Endothelial cell (in vitro differentiated cells): ENCODE data around the gene MAPK7. TPM values are rescaled to one million over a fixed set of nuclear protein-coding genes. Genes with fewer than 3 reads are reported as not detected.

Source experiments
- DNase-seq: peaks from one replicate; pipeline ENCODE4 v3.0.0; 2021; ENCODE audit warnings: low spot score
- H3K27ac Mint-ChIP-seq: one replicate; pipeline ENCODE4 v1.8.0; 2021; ENCODE audit warnings: mixed read lengths, inconsistent platforms; ENCODE audit not compliant: unreplicated experiment
- H3K27me3 Mint-ChIP-seq: one replicate; pipeline ENCODE4 v1.8.0; 2021; ENCODE audit warnings: mild to moderate bottlenecking, moderate library complexity, mixed read lengths, inconsistent platforms; ENCODE audit not compliant: unreplicated experiment
- H3K36me3 Mint-ChIP-seq: one replicate; pipeline ENCODE4 v1.8.0; 2021; ENCODE audit warnings: mild to moderate bottlenecking, low read depth, mixed read lengths, inconsistent platforms; ENCODE audit not compliant: unreplicated experiment
- H3K4me1 Mint-ChIP-seq: one replicate; pipeline ENCODE4 v1.8.0; 2021; ENCODE audit warnings: mild to moderate bottlenecking, mixed read lengths, inconsistent platforms; ENCODE audit not compliant: unreplicated experiment
- H3K4me3 Mint-ChIP-seq: one replicate; pipeline ENCODE4 v1.8.0; 2021; ENCODE audit warnings: mild to moderate bottlenecking, mixed read lengths, inconsistent platforms; ENCODE audit not compliant: unreplicated experiment
- H3K9me3 Mint-ChIP-seq: one replicate; pipeline ENCODE4 v1.8.0; 2021; ENCODE audit warnings: mixed read lengths, inconsistent platforms; ENCODE audit not compliant: unreplicated experiment
- CTCF ChIP-seq: fragments of 200-600 bp; sonication (generic); IDR thresholded peaks from one replicate; pipeline ENCODE4 v1.5.0; 2021; ENCODE audit warnings: antibody characterized with exemption; ENCODE audit not compliant: unreplicated experiment
- total RNA-seq: library from RNA; stranded (reverse); fragmentation: NEBNext Ultra II Directional; extraction: Animal tissue kit (Norgen Biotek cat#: 25700); gene quantifications from one replicate; pipeline ENCODE4 v1.2.1, GENCODE V29; 2021; ENCODE audit not compliant: unreplicated experiment

Gene MAPK7
- total RNA-seq, 1 donor from 2014 or later, result 48.5 TPM

- no peak for TF ChIP-seq CTCF
- H3K27me3 Mint-ChIP-seq, result peaks cover 3% of the 10 kb centered on the region
- H3K4me1 Mint-ChIP-seq, result no peaks in the 10 kb centered on the region
- no peaks in the 10 kb centered on the region for H3K9me3 Mint-ChIP-seq
- H3K4me3 Mint-ChIP-seq, result no peak overlapping the region
- no peak overlapping the region for H3K27ac Mint-ChIP-seq
- peaks cover 23% of the 10 kb centered on the region for H3K36me3 Mint-ChIP-seq
- no peak for DNase-seq
These were observed 46.6 kb upstream of the MAPK7 start for GRCh38 chr17:19331543-19332245.

- H3K4me1 Mint-ChIP-seq, result no peaks in the 10 kb centered on the region
- peaks cover 18% of the 10 kb centered on the region for H3K36me3 Mint-ChIP-seq
- no peak for TF ChIP-seq CTCF
- no peaks in the 10 kb centered on the region for H3K9me3 Mint-ChIP-seq
- peaks cover 5% of the 10 kb centered on the region for H3K27me3 Mint-ChIP-seq
- peak overlapping the region; percentile 39 for H3K4me3 Mint-ChIP-seq
- H3K27ac Mint-ChIP-seq, result no peak overlapping the region
- no peak for DNase-seq
These were observed 45.7 kb upstream of the MAPK7 start for GRCh38 chr17:19332371-19333131.

- no peak for TF ChIP-seq CTCF
- DNase-seq, result no peak
- H3K4me3 Mint-ChIP-seq, result no peak overlapping the region
- no peak overlapping the region for H3K27ac Mint-ChIP-seq
- no peaks in the 10 kb centered on the region for H3K4me1 Mint-ChIP-seq
- H3K27me3 Mint-ChIP-seq, result peaks cover 5% of the 10 kb centered on the region
- peaks cover 15% of the 10 kb centered on the region for H3K36me3 Mint-ChIP-seq
- H3K9me3 Mint-ChIP-seq, result no peaks in the 10 kb centered on the region
These were observed 45.2 kb upstream of the MAPK7 start for GRCh38 chr17:19333132-19333440.

- Mint-ChIP-seq H3K27me3 (peaks cover 4% of the 10 kb centered on the region), H3K9me3 (no peaks in the 10 kb centered on the region), H3K36me3 (peaks cover 15% of the 10 kb centered on the region), H3K27ac (no peak overlapping the region), H3K4me3 (no peak overlapping the region), H3K4me1 (no peaks in the 10 kb centered on the region)
- TF ChIP-seq CTCF, result no peak
- DNase-seq, result no peak
These were observed 44.5 kb upstream of the MAPK7 start for GRCh38 chr17:19333736-19334290.

- H3K36me3 Mint-ChIP-seq, result peaks cover 14% of the 10 kb centered on the region
- H3K4me1 Mint-ChIP-seq, result no peaks in the 10 kb centered on the region
- H3K27ac Mint-ChIP-seq, result no peak overlapping the region
- H3K9me3 Mint-ChIP-seq, result no peaks in the 10 kb centered on the region
- no peak for TF ChIP-seq CTCF
- H3K27me3 Mint-ChIP-seq, result peaks cover 2% of the 10 kb centered on the region
- no peak overlapping the region for H3K4me3 Mint-ChIP-seq
- DNase-seq, result no peak
These were observed 44.0 kb upstream of the MAPK7 start for GRCh38 chr17:19334331-19334730.
